ENCODE results near the gene PPP1R1C.

DNA sequence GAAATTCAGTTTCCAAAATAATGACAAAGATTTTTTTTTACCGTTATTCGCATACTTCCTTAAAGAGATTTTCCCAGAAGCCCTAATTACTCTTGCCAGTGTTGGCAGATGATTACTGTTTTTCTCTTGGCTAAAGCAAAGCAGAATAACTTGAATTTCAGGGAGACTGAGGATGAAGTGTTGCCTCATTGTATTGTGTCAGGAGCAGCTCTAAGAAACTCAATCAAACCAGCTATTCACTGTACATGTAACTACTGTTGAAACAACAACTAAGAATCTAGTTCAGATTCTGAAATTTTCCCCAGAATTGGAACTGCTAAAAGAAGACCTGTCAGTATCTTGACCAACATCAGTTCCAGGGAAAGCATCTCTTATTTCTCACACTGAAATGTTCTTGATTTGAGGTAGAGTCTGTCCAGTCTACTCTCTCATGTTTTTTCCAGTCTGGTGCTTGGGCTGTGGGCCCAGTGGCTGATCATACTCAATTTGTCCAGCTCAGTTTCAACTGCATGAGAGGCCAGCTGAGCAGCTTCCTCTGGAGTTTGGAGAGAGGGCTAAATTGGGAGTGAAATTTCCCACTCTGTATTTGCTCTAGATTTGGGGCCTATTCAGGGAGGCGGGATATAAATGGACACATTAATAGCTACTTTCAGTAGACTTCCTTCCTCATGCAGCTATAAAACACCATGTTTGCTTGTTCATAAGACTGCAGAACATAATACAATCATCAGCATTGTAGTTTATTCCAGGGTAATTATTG is 78.5 kb downstream of the PPP1R1C start:
- TF ChIP-seq, protein P1, sequence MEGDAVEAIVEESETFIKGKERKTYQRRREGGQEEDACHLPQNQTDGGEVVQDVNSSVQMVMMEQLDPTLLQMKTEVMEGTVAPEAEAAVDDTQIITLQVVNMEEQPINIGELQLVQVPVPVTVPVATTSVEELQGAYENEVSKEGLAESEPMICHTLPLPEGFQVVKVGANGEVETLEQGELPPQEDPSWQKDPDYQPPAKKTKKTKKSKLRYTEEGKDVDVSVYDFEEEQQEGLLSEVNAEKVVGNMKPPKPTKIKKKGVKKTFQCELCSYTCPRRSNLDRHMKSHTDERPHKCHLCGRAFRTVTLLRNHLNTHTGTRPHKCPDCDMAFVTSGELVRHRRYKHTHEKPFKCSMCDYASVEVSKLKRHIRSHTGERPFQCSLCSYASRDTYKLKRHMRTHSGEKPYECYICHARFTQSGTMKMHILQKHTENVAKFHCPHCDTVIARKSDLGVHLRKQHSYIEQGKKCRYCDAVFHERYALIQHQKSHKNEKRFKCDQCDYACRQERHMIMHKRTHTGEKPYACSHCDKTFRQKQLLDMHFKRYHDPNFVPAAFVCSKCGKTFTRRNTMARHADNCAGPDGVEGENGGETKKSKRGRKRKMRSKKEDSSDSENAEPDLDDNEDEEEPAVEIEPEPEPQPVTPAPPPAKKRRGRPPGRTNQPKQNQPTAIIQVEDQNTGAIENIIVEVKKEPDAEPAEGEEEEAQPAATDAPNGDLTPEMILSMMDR (IDR thresholded peaks at IDR 0.05; ENCODE audit: insufficient read depth, low read length, poor library complexity, severe bottlenecking) = no peak
- TF ChIP-seq EZH2phosphoT487 (conservative IDR thresholded peaks at IDR 0.05; ENCODE audit: low read length) = no peak
